GM21723 (cell line): Measurements from ENCODE around the gene KIF23.
"Not testable (repeated sequence)": the region's sequence is repeated elsewhere in the genome, so short reads cannot be mapped to it uniquely, and the experiment has no call there.

Source experiments
- ATAC-seq: cut with Tn5 transposase; IDR thresholded peaks from one replicate; pipeline ENCODE4 v1.9.1; 2021; ENCODE audit warnings: mild to moderate bottlenecking, moderate library complexity; ENCODE audit not compliant: unreplicated experiment

Gene KIF23

GRCh38 chr15:69434238-69434637 lies 20.1 kb downstream of the KIF23 start:
- no peak for ATAC-seq

GRCh38 chr15:69434679-69435078 lies 20.5 kb downstream of the KIF23 start:
- no peak for ATAC-seq

GRCh38 chr15:69435985-69436384 lies 21.8 kb downstream of the KIF23 start:
- ATAC-seq, result no peak

- no peak for ATAC-seq
These were observed 22.8 kb downstream of the KIF23 start for GRCh38 chr15:69436951-69437350.

- ATAC-seq, result no peak
These were observed 25.5 kb downstream of the KIF23 start for GRCh38 chr15:69439623-69440022.

- ATAC-seq, result peak; percentile 73
These were observed 29.0 kb downstream of the KIF23 start for GRCh38 chr15:69443032-69443611.

- no peak for ATAC-seq
These were observed 30.5 kb downstream of the KIF23 start for GRCh38 chr15:69444686-69445085.

GRCh38 chr15:69446953-69447352 lies 32.8 kb downstream of the KIF23 start:
- ATAC-seq, result no peak

- ATAC-seq, result not testable (repeated sequence)
These were observed 36.1 kb downstream of the KIF23 start for GRCh38 chr15:69450221-69450620.

GRCh38 chr15:69450968-69451695 lies 37.0 kb downstream of the KIF23 start:
- no peak for ATAC-seq

GRCh38 chr15:69451951-69452691 lies 38.0 kb downstream of the KIF23 start:
- ATAC-seq, result peak; percentile 25

GRCh38 chr15:69452692-69453521 lies 38.8 kb downstream of the KIF23 start, which contains the start of gene RPLP1:
RPLP1 (plus strand) TSS chr15:69452818; CDS start chr15:69452949, 131 bp downstream.
- ATAC-seq, result peak; percentile 83

- no peak for ATAC-seq
These were observed 40.8 kb downstream of the KIF23 start for GRCh38 chr15:69454953-69455352.

GRCh38 chr15:69456208-69457166 lies 42.3 kb downstream of the KIF23 start:
- ATAC-seq, result no peak

- ATAC-seq, result no peak
These were observed 43.4 kb downstream of the KIF23 start for GRCh38 chr15:69457304-69458280.

- ATAC-seq, result no peak
These were observed 44.9 kb downstream of the KIF23 start for GRCh38 chr15:69459066-69459465.

GRCh38 chr15:69460481-69460880 lies 46.3 kb downstream of the KIF23 start:
- no peak for ATAC-seq

GRCh38 chr15:69462030-69462492 lies 47.9 kb downstream of the KIF23 start:
- no peak for ATAC-seq
